ENCODE results near the gene PRR7.

DNA sequence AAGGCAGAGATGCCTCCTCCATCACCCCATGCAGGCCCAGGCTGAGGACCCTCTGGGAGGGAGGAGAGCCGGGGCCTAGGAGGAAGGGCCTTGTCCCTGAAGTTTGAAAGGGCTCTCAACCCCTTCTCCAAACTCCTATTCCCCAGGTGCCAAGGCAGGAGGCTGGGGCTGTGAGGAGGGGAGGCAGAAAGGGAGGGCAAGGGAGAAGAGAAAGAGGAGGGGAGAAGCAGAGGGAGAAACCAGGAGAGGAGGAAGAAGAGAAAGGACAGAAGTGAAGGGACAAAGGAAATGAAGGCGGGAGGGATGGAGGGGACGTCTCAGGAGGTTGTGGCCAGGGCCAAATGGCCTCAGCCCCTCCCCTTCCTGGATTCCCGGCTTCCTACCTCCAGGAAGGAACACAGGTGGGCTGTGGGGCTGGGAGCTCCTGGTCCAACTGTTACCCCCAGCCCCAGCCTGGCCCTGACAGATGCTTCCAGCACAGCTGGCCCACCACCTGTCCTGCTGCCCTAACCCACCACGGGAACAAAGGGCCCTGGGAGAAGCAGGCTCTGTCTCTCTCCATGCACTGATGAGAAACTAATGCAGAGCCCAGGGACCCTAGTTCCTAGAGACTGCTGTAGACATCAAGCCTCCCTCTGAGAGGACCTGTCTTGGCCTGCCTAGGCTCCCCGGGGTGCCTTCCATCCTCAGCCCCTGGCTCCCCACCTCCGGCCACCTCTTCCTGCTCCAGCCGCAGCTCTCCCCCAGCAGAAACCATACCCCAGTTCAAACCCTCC lies 23.3 kb downstream of the PRR7 start:
- TF ChIP-seq, protein P1, sequence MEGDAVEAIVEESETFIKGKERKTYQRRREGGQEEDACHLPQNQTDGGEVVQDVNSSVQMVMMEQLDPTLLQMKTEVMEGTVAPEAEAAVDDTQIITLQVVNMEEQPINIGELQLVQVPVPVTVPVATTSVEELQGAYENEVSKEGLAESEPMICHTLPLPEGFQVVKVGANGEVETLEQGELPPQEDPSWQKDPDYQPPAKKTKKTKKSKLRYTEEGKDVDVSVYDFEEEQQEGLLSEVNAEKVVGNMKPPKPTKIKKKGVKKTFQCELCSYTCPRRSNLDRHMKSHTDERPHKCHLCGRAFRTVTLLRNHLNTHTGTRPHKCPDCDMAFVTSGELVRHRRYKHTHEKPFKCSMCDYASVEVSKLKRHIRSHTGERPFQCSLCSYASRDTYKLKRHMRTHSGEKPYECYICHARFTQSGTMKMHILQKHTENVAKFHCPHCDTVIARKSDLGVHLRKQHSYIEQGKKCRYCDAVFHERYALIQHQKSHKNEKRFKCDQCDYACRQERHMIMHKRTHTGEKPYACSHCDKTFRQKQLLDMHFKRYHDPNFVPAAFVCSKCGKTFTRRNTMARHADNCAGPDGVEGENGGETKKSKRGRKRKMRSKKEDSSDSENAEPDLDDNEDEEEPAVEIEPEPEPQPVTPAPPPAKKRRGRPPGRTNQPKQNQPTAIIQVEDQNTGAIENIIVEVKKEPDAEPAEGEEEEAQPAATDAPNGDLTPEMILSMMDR (IDR thresholded peaks at IDR 0.05) = no peak
- no peak for TF ChIP-seq POLR2A (IDR thresholded peaks at IDR 0.05)
